Muscle layer of colon (tissue), 2 donors: ENCODE results near the gene SLC25A33.
"Not testable (repeated sequence)": the region's sequence is repeated elsewhere in the genome, so short reads cannot be mapped to it uniquely, and the experiment has no call there.

Experiments used
- H3K27ac ChIP-seq: one replicate; pipeline ENCODE4 v1.7.0; 2013; ENCODE audit warnings: low read depth, mild to moderate bottlenecking, low read length, moderate library complexity
- H3K27me3 ChIP-seq, 2 donors: one replicate each; pipeline ENCODE4 v1.7.0; 2013; ENCODE audit warnings: low read length in 2 of 2, mild to moderate bottlenecking in 2 of 2; ENCODE audit not compliant: insufficient read depth in 2 of 2, control insufficient read depth in 1 of 2
- H3K36me3 ChIP-seq: one replicate; pipeline ENCODE4 v1.7.0; 2013; ENCODE audit warnings: mild to moderate bottlenecking, low read length; ENCODE audit not compliant: insufficient read depth
- H3K4me1 ChIP-seq: one replicate; pipeline ENCODE4 v1.7.0; 2013; ENCODE audit warnings: mild to moderate bottlenecking, low read length; ENCODE audit not compliant: insufficient read depth
- H3K4me3 ChIP-seq, 2 donors: one replicate each; pipeline ENCODE4 v1.7.0; 2013; ENCODE audit warnings: low read length in 2 of 2, low read depth in 1 of 2, mild to moderate bottlenecking in 1 of 2, moderate library complexity in 1 of 2
- H3K9ac ChIP-seq: one replicate; pipeline ENCODE4 v1.7.0; 2013; ENCODE audit warnings: low read length
- H3K9me3 ChIP-seq: one replicate; pipeline ENCODE4 v1.7.0; 2013; ENCODE audit warnings: mild to moderate bottlenecking, low read length
- donor health status: abdominal sarcoma.
- donor health status: Adenocarcinoma of cecum.

SLC25A33 gene

DNA sequence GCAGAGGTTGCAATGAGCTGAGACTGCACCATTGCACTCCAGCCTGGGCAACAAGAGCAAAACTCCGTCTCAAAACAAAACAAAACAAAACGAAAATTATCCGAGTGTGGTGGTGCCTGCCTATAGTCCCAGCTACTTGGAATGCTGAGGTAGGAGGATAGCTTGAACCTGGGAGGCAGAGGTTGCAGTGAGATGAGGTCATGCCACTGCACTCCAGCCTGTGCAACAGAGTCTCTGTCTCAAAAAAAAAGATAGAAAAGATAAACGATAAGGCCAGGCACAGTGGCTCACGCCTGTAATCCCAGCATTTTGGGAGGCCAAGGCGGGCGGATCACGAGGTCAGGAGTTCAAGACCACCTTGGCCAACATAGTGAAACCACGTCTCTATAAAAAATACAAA is 23.7 kb upstream of the SLC25A33 start:
- not testable (repeated sequence) for H3K4me1 ChIP-seq, H3K9me3 ChIP-seq, H3K27ac ChIP-seq, H3K36me3 ChIP-seq, H3K4me3 ChIP-seq, H3K27me3 ChIP-seq, H3K9ac ChIP-seq

DNA sequence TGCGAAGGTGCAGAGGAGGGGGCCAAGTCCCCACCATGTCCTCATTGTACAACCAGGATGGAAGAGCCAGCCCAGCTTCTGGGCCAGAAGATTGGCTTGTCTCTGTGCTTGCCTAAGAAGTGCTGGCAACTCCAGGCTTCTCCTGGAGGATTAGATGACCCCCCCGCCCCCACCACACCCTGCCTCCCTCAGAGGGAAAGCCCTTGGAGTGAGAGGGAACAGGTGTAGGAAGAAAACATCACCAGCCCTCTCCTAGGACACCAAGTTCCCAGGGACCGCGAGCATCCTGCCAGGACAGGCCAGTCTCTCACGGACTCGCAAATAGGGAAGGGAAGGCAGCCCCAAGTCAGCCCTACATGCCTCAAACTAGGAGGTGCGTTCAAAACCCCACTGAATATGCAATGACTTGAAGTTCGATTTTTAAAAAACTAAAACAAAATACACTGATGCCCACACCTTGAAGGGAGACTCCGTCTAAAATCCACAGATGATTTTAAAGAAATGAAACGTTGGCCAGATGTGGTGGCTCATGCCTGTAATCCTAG is 20.7 kb upstream of the SLC25A33 start:
- no peaks in the 10 kb centered on the region for H3K4me1 ChIP-seq
- H3K4me3 ChIP-seq, result no peak overlapping the region
- no peak overlapping the region for H3K27ac ChIP-seq
- no peak overlapping the region for H3K9ac ChIP-seq
- no peaks in the 10 kb centered on the region for H3K36me3 ChIP-seq
- no peaks in the 10 kb centered on the region for H3K27me3 ChIP-seq
- H3K9me3 ChIP-seq, result no peaks in the 10 kb centered on the region

DNA sequence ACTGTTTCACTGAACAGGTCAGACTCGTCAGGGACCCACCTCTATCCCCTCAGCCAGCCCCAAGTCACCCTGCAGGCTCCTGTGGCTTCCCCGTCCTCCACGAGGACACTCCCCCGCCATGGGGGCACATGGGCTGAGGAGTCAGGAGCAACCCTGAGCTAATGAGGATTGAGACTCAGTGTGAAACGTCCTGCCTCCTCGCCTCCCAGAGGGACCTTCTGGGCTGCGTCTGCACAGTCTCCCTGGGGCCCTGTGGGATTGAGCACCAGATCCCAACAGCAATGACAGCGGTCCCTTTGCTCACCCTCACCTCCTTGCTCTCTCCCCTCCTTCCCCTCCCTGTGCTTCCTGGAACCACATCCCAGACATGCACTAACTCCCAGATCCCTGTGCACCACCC is 18.9 kb upstream of the SLC25A33 start:
- no peaks in the 10 kb centered on the region for H3K36me3 ChIP-seq
- no peak overlapping the region for H3K27ac ChIP-seq
- H3K27me3 ChIP-seq, result no peaks in the 10 kb centered on the region
- no peaks in the 10 kb centered on the region for H3K9me3 ChIP-seq
- no peak overlapping the region for H3K9ac ChIP-seq
- H3K4me1 ChIP-seq, result no peaks in the 10 kb centered on the region
- H3K4me3 ChIP-seq, result no peak overlapping the region

DNA sequence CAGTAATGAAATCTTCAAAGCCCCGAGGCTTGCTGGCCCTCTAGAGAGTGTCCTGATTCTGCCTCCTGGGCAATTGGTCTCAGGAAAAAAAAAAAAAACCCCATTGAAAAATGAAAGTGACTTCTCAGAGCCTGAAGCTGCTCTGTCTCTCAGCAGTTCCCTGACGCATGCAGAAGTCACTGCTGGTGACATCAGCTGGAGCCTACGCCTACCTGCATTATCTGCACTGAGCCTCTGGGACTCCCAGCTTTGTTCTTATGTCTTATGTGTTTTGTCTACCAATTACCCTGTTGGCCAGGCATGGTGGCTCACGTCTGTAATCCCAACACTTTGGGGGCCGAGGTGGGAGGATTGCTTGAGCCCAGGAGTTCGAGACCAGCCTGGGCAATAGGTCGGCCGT is 10.1 kb upstream of the SLC25A33 start:
- Histone ChIP-seq H3K36me3 (no peaks in the 10 kb centered on the region), H3K4me3 (no peak overlapping the region), H3K27ac (no peak overlapping the region), H3K27me3 (no peaks in the 10 kb centered on the region), H3K9ac (no peak overlapping the region), H3K4me1 (no peaks in the 10 kb centered on the region), H3K9me3 (no peaks in the 10 kb centered on the region)

DNA sequence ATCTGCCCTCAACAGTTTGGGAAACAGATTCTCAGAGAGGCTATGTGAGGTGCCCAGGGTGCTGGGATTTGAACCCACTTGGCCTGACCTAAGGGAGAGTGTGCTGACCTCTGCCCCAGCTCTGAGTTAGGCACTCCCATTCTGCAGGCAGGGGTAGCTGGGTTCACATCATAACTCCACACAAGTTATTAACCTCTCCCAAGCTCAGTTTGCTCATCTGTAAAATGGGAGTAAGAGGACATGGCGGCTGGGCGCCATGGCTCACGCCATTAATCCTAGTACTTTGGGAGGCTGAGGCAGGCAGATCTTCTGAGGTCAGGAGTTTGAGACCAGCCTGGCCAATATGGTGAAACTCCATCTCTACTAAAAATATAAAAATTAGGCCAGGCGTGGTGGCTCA is 8.9 kb upstream of the SLC25A33 start:
- Histone ChIP-seq H3K9me3 (no peaks in the 10 kb centered on the region), H3K36me3 (no peaks in the 10 kb centered on the region), H3K27me3 (no peaks in the 10 kb centered on the region), H3K27ac (no peak overlapping the region), H3K9ac (no peak overlapping the region), H3K4me1 (no peaks in the 10 kb centered on the region), H3K4me3 (no peak overlapping the region)

DNA sequence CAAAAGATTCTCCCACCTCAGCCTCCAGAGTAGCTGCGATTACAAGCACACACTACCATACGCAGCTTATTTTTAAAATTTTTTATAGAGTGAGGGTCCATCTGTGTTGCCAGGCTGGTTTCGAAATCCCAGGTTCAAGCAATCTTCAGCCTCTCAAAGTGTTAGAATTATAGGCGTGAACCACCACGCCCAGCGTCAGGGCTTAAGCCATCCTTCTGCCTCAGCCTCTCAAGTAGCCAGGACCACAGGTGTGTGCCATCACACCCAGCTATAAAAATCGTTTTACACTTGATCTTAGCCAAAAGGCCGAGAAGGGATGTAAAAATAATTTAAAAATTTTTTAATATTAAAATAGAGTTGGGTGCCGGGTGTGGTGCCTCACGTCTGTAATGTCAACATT is 4.3 kb upstream of the SLC25A33 start:
- H3K9ac ChIP-seq, result no peak overlapping the region
- no peaks in the 10 kb centered on the region for H3K4me1 ChIP-seq
- H3K36me3 ChIP-seq, result no peaks in the 10 kb centered on the region
- H3K9me3 ChIP-seq, result no peaks in the 10 kb centered on the region
- no peak overlapping the region for H3K4me3 ChIP-seq
- no peak overlapping the region for H3K27ac ChIP-seq
- no peaks in the 10 kb centered on the region for H3K27me3 ChIP-seq

DNA sequence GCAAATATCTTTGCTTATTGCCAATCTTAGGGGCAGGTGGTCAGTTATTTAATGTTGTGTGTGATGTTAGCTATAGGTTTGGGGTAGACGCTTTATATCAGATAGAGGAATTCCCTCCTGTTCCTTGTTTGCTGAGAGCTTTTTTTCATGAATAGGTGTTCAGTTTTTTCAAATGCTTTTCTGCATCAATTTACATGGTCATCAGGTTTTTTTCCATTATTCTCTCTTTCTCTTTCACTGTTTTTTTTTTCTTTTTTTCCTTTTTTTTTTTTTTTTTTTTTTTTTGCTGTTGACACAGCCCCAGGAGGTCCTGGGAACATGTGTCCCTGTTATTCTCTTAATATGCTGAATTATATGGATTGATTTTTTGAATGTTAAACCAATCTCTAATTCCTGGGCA is 3.0 kb upstream of the SLC25A33 start:
- H3K9me3 ChIP-seq, result no peaks in the 10 kb centered on the region
- H3K4me1 ChIP-seq, result peaks cover 6% of the 10 kb centered on the region
- no peak overlapping the region for H3K27ac ChIP-seq
- H3K9ac ChIP-seq, result no peak overlapping the region
- H3K4me3 ChIP-seq, result no peak overlapping the region
- no peaks in the 10 kb centered on the region for H3K36me3 ChIP-seq
- no peaks in the 10 kb centered on the region for H3K27me3 ChIP-seq

DNA sequence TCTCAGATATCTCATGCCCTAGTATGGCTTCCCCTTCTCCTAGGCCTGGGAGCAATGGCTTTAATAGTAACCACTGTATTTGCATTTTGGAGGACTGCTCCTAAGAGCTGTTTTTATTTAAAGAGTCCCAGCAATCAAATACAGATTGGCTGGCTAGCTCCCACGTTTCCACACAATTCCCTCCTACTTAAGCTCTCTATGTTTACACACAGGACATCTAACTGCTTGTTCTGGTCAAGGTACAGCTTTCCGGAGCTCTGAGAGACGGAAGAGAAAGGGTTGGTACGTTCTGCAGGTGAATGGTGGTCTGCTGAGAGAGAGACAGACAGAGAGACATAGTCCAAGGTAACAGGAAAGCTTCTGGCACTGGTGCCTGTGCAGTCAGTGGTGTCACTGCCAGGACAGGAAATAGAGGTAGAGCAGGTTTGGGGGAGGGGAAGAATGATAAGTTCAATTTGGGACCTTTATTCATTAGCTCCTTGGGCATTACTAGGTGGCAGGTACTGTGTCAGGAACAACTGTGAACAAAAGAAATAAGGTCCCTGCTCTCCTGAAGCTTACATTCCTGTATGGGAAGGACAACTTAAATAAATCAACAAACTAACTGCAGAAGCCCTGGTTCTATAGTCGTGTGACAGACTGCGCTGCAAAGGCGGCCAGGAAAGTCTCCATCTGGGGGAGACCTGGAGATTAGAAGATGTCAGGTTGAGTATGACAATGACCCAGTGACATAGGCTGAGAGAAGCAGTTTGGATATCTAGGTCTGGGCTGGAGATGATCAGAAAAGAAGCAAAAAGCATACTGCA is 1.2 kb upstream of the SLC25A33 start:
- H3K9ac ChIP-seq, result no peak overlapping the region
- H3K4me1 ChIP-seq, result peaks cover 14% of the 10 kb centered on the region
- H3K36me3 ChIP-seq, result no peaks in the 10 kb centered on the region
- H3K27me3 ChIP-seq, result no peaks in the 10 kb centered on the region
- no peaks in the 10 kb centered on the region for H3K9me3 ChIP-seq
- no peak overlapping the region for H3K27ac ChIP-seq
- no peak overlapping the region for H3K4me3 ChIP-seq

DNA sequence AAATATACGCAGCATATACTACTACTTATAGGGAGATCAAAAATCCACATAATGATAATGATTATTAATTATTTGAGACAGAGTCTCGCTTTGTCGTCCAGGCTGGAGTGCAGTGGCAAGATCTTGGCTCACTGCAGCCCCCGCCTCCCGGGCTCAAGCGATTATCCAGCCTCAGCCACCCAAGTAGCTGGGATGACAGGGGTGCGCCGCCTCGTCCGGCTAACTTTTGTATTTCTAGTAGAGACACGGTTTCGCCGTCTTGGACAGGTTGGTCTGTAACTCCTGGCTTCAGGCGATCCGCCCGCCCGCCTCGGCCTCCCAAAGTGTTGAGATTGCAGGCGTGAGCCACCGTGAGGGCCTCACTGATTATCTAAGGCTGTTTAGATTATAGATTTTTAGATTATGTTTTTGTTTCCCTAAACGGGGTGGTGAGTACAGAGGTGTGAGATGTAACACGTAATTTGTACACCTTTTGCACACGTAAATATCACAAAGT is 548 bp upstream of the SLC25A33 start:
- peak overlapping the region; percentile 72 for H3K27ac ChIP-seq
- no peak overlapping the region for H3K4me3 ChIP-seq
- H3K27me3 ChIP-seq, result no peaks in the 10 kb centered on the region
- H3K9me3 ChIP-seq, result no peaks in the 10 kb centered on the region
- H3K36me3 ChIP-seq, result no peaks in the 10 kb centered on the region
- peaks cover 14% of the 10 kb centered on the region for H3K4me1 ChIP-seq
- no peak overlapping the region for H3K9ac ChIP-seq

DNA sequence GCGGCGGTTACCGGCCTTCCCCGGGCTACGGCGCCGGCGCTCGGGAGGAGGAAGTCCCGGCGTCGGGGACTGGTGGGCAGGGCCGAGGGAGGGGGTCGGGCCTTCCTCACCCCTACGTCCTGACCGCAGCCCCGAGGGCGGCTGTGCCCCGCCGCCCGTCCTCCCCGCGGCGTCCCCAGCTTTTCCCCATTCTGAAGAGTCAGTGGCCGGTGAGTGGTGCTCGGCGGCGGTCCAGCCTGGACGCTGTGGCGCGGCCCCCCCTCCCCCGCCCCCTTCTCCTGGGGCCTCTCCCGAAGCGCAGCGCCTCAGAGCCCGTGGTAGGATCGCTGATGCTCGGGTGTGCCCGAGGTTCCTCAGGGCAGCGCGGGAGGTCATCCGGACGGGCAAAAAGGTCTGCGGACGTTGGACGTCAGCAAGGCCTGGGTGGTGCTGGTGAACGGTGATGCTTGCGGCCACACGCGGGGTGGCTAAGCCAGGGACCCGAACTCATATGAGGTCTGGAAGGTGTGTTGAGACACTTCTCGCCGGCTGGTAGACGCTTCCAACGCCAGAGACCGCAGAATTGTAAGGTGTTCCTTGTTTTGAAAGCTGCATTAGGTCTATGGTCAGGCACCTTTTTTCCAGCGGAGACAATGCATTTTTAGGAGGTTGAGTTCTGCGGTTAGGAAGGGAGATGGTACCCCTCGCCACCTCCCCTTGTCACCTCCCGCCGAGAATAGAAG is 725 bp downstream of the SLC25A33 start:
- H3K36me3 ChIP-seq, result no peaks in the 10 kb centered on the region
- H3K27ac ChIP-seq, result peak overlapping the region; percentile 58
- no peaks in the 10 kb centered on the region for H3K9me3 ChIP-seq
- H3K9ac ChIP-seq, result peak overlapping the region; percentile 53
- peak overlapping the region; percentile 65 to 76 for H3K4me3 ChIP-seq
- H3K27me3 ChIP-seq, result no peaks in the 10 kb centered on the region
- peaks cover 14% of the 10 kb centered on the region for H3K4me1 ChIP-seq

DNA sequence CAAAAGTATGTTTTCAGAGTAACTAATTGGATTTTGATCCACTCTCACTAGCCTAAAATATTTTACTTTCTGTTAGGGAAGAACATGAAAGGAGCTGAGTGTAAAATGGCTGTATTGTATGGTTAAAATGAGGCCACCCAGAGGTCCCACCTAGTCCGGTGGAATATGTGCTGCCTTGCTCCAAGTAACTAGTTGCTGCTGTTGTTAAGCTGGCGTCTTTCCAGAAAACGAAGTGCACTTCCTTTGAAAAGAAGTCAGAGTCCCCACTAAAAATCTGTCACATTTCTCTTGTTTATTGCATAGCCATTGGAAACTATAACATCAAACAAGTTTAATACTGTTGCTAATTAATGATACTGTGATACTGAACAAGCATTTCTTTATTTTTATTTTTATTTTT is 3.2 kb downstream of the SLC25A33 start:
- Histone ChIP-seq H3K9ac (no peak overlapping the region), H3K4me1 (peaks cover 14% of the 10 kb centered on the region), H3K9me3 (no peaks in the 10 kb centered on the region), H3K36me3 (no peaks in the 10 kb centered on the region), H3K4me3 (no peak overlapping the region), H3K27me3 (no peaks in the 10 kb centered on the region), H3K27ac (no peak overlapping the region)
